Upper lobe of left lung (tissue), 6 donors: ENCODE measurements around the gene SGSM2. TPM values are rescaled to one million over a fixed set of nuclear protein-coding genes. Genes with fewer than 3 reads are reported as not detected.

ENCODE experiments used
- ATAC-seq, 2 donors: fragments of 200-7000 bp; cut with Tn5 transposase; one replicate each; pipeline ENCODE4 v1.9.1; 2022; ENCODE audit warnings: mild to moderate bottlenecking in 2 of 2, moderate library complexity in 2 of 2; ENCODE audit not compliant: low FRiP score in 2 of 2
- DNase-seq, 2 donors: peaks; one replicate each; pipeline ENCODE4 v3.0.0-alpha.2; 2019 to 2020
- H3K27ac ChIP-seq, 4 donors: fragments of 200-600 bp; sonication (generic); one replicate each; pipeline ENCODE4 v1.5.1; 2016 to 2019
- H3K27me3 ChIP-seq, 4 donors: fragments of 200-600 bp; sonication (generic); one replicate each; pipeline ENCODE4 v1.5.1; 2017 to 2019
- H3K36me3 ChIP-seq, 4 donors: fragments of 200-600 bp; sonication (generic); one replicate each; pipeline ENCODE4 v1.5.1; 2016 to 2019
- H3K4me1 ChIP-seq, 4 donors: fragments of 200-600 bp; sonication (generic); one replicate each; pipeline ENCODE4 v1.5.1; 2018 to 2019
- H3K4me3 ChIP-seq, 4 donors: fragments of 200-600 bp; sonication (generic); one replicate each; pipeline ENCODE4 v1.5.1; 2017 to 2019; ENCODE audit warnings: mild to moderate bottlenecking in 2 of 4, moderate library complexity in 1 of 4
- H3K9me3 ChIP-seq, 4 donors: fragments of 200-600 bp; sonication (generic); one replicate each; pipeline ENCODE4 v1.5.1; 2018 to 2019
- CTCF ChIP-seq, 6 experiments: fragments of 450-650 bp in 4 of 6; fragments of 200-600 bp in 2 of 6; sonication (generic) in 2 of 6; IDR thresholded peaks; one replicate each; pipeline ENCODE4 v1.5.1; 2016 to 2019; ENCODE audit warnings: antibody characterized with exemption in 6 of 6
- EP300 ChIP-seq, 4 donors: sonication (generic); formaldehyde crosslinking; IDR thresholded peaks; one replicate each; pipeline ENCODE4 v1.5.1; 2017; ENCODE audit warnings: antibody characterized with exemption in 4 of 4, control low read depth in 2 of 4
- POLR2A ChIP-seq, 4 donors: fragments of 450-650 bp; IDR thresholded peaks; one replicate each; pipeline ENCODE4 v1.5.1; 2016 to 2017; ENCODE audit warnings: antibody characterized with exemption in 4 of 4, mild to moderate bottlenecking in 2 of 4
- POLR2AphosphoS5 ChIP-seq, 2 donors: sonication (generic); formaldehyde crosslinking; IDR thresholded peaks; one replicate each; pipeline ENCODE4 v1.5.1; 2017; ENCODE audit warnings: antibody characterized with exemption in 2 of 2
- WGBS, 2 donors: methylation state at CpG; one replicate each; pipeline ENCODE4 v1.1.5; 2017 to 2018; 5-methylcytosine and 5-hydroxymethylcytosine counted together
- total RNA-seq, 6 donors: library from RNA; depleted of rRNA in 4 of 6; stranded (reverse); fragments of >200 nt in 4 of 6; gene quantifications; one replicate each; pipeline versions ENCODE4 v1.1.0 to v1.2.1, GENCODE V29; 2016 to 2021
- donor health status: DM: no; HTN: no; CAD: no; lungs with moderate emphysema.
- donor health status: DM: no; HTN: yes; CAD: no; lungs with severe emphysema.

The SGSM2 gene
- total RNA-seq, 6 donors from 2014 or later, result 53.1 to 313 (median 60.1) TPM

DNA sequence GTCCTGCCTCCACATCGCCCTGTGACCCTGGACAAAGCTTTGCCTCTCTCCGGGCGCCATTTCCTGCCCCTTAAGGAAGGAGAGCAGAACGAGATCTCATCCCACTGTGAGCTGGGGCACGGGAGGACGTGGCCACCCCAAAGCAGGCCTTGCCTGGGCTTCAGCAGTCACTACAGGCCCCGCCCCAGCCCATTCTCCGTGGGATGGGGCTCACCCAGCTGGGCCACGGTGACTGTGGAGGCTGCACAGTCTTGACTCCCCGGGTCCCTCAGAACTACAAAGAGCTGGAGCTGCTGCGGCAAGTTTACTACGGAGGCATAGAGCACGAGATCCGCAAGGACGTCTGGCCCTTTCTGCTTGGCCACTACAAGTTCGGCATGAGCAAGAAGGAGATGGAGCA is 35.4 kb downstream of the SGSM2 start:
- DNase-seq, result no peak
- Histone ChIP-seq H3K27me3 (no peaks in the 10 kb centered on the region), H3K27ac (no peak overlapping the region), H3K4me3 (no peak overlapping the region), H3K36me3 (peaks cover 4 to 64% (median 45%) of the 10 kb centered on the region in 4 donors), H3K9me3 (no peaks in the 10 kb centered on the region), H3K4me1 (no peaks in the 10 kb centered on the region)
- no peak for ATAC-seq
- 93 to 95% methylated on average over 16 of the region's 16 CpGs for WGBS, 2 donors
- TF ChIP-seq POLR2A (IDR thresholded peaks at IDR 0.05) (no peak), EP300 (IDR thresholded peaks at IDR 0.05) (no peak)

GRCh38 chr17:2373179-2373578 is 35.9 kb downstream of the SGSM2 start:
- 93 to 94% methylated on average over 12 to 18 of the region's 18 CpGs for WGBS, 2 donors
- Histone ChIP-seq H3K27ac (no peak overlapping the region), H3K9me3 (no peaks in the 10 kb centered on the region), H3K4me1 (no peaks in the 10 kb centered on the region), H3K4me3 (no peak overlapping the region), H3K27me3 (no peaks in the 10 kb centered on the region), H3K36me3 (peaks cover 4 to 68% (median 48%) of the 10 kb centered on the region in 4 donors)
- no peak for ATAC-seq
- peak in 1 of 2 donors; percentile 69 for DNase-seq
- no peak for TF ChIP-seq CTCF (IDR thresholded peaks at IDR 0.05)
- no peak for TF ChIP-seq EP300 (IDR thresholded peaks at IDR 0.05)
- TF ChIP-seq POLR2A (IDR thresholded peaks at IDR 0.05), result no peak
- TF ChIP-seq POLR2AphosphoS5 (IDR thresholded peaks at IDR 0.05), result no peak

DNA sequence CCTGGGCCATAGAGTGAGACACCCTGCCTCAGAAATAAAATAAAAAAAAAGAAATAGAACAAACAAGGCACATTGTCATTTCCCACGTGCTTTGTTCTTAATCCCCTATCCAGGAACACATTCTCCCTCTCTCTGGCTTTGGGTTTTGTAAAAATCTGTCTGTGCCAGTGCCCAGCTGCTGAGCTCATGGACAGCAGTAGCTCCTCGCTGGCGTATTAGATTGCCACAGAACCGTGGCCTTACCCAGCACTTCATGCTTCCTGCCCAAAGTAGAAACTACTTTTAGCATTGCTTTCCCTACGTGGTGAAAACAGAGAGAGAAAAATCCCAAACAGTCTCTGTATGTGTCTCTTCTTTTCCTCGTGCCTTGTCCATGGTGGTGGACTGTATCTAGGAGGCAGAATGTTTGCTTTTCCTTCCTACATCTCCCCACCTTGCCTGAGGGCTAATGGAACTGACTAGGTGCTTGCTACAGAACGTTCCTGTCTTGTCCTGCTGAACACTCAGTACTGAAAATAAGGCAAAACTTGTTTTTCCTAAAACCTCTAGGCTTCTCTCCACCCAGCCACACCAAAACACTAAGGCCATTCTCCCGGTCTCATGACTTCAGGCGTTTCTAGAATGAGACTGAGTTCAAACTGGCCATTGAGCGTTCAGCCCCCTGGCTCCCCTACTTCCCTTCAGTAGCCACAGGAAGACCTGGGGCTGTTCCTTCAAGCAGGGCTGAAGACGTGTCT is 37.4 kb downstream of the SGSM2 start:
- Histone ChIP-seq H3K27ac (no peak overlapping the region), H3K36me3 (peaks cover 4 to 83% (median 57%) of the 10 kb centered on the region in 4 donors), H3K4me1 (no peaks in the 10 kb centered on the region), H3K9me3 (no peaks in the 10 kb centered on the region), H3K4me3 (no peak overlapping the region), H3K27me3 (no peaks in the 10 kb centered on the region)
- 85 to 89% methylated on average over 10 to 11 of the region's 11 CpGs for WGBS, 2 donors
- DNase-seq (no peak), ATAC-seq (no peak)
- no peak for TF ChIP-seq CTCF (IDR thresholded peaks at IDR 0.05)
- TF ChIP-seq POLR2A (IDR thresholded peaks at IDR 0.05), result no peak
- no peak for TF ChIP-seq POLR2AphosphoS5 (IDR thresholded peaks at IDR 0.05)
- TF ChIP-seq EP300 (IDR thresholded peaks at IDR 0.05), result no peak

- Histone ChIP-seq H3K27me3 (no peaks in the 10 kb centered on the region), H3K9me3 (no peaks in the 10 kb centered on the region), H3K36me3 (peaks cover 4 to 90% (median 61%) of the 10 kb centered on the region in 4 donors), H3K4me3 (no peak overlapping the region), H3K4me1 (peaks cover 0 to 2% (median under 1%) of the 10 kb centered on the region in 4 donors), H3K27ac (no peak overlapping the region)
- 93% methylated on average over 11 to 19 of the region's 19 CpGs for WGBS, 2 donors
- DNase-seq (peak in 1 of 2 donors; percentile 81), ATAC-seq (no peak)
- TF ChIP-seq EP300 (IDR thresholded peaks at IDR 0.05) (no peak), POLR2AphosphoS5 (IDR thresholded peaks at IDR 0.05) (no peak), CTCF (IDR thresholded peaks at IDR 0.05) (no peak), POLR2A (IDR thresholded peaks at IDR 0.05) (no peak)
Observed at GRCh38 chr17:2375406-2375805, 38.1 kb downstream of the SGSM2 start.

- Histone ChIP-seq H3K9me3 (no peaks in the 10 kb centered on the region), H3K27ac (no peak overlapping the region), H3K36me3 (peaks cover 4 to 96% (median 62%) of the 10 kb centered on the region in 4 donors), H3K27me3 (no peaks in the 10 kb centered on the region), H3K4me1 (peaks cover 0 to 9% (median 3%) of the 10 kb centered on the region in 4 donors), H3K4me3 (no peak overlapping the region)
- 91 to 96% methylated on average over 9 to 14 of the region's 14 CpGs for WGBS, 2 donors
- DNase-seq (peak in 1 of 2 donors; percentile 53), ATAC-seq (no peak)
- TF ChIP-seq EP300 (IDR thresholded peaks at IDR 0.05) (no peak), POLR2A (IDR thresholded peaks at IDR 0.05) (no peak), POLR2AphosphoS5 (IDR thresholded peaks at IDR 0.05) (no peak), CTCF (IDR thresholded peaks at IDR 0.05) (no peak)
Observed at GRCh38 chr17:2376107-2376506, 38.8 kb downstream of the SGSM2 start.
